ENCODE data around the gene RPL31.

DNA sequence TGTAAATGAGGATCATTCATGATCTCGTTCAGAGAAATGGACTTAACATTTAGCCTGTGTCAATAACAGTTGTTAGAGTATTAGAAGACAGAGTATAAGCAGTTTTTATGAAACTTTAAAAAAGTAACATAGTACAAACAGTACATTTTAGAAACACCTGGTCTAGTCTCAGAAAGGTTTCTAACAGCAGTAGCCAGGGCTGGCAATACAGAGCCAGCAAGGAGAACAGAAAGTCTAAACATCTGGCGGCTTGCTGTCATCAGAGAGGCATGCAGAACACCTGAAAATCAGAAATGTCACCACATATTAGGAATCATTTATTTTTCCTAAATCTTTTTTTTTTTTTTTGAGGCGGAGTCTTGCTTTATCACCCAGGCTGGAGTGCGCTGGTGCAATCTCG lies 50.1 kb downstream of the RPL31 start:
- TF ChIP-seq, protein P1, sequence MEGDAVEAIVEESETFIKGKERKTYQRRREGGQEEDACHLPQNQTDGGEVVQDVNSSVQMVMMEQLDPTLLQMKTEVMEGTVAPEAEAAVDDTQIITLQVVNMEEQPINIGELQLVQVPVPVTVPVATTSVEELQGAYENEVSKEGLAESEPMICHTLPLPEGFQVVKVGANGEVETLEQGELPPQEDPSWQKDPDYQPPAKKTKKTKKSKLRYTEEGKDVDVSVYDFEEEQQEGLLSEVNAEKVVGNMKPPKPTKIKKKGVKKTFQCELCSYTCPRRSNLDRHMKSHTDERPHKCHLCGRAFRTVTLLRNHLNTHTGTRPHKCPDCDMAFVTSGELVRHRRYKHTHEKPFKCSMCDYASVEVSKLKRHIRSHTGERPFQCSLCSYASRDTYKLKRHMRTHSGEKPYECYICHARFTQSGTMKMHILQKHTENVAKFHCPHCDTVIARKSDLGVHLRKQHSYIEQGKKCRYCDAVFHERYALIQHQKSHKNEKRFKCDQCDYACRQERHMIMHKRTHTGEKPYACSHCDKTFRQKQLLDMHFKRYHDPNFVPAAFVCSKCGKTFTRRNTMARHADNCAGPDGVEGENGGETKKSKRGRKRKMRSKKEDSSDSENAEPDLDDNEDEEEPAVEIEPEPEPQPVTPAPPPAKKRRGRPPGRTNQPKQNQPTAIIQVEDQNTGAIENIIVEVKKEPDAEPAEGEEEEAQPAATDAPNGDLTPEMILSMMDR (IDR thresholded peaks at IDR 0.05; ENCODE audit: insufficient read depth, low read depth, low read length), result no peak
- TF ChIP-seq EZH2 (IDR thresholded peaks at IDR 0.05; ENCODE audit: insufficient read depth, low read length), result no peak
